Peyer's patch (tissue), 4 donors: ENCODE data around the gene TAS2R13. TPM values are rescaled to one million over a fixed set of nuclear protein-coding genes. Genes with fewer than 3 reads are reported as not detected.

Source experiments
- DNase-seq, 3 donors: peaks; one replicate each; pipeline ENCODE4 v3.0.0-alpha.2; 2017 to 2019
- H3K27ac ChIP-seq, 4 donors: fragments of 200-600 bp; sonication (generic); one replicate each; pipeline ENCODE4 v1.5.1; 2016 to 2019
- H3K27me3 ChIP-seq, 2 donors: fragments of 200-600 bp; sonication (generic); one replicate each; pipeline ENCODE4 v1.5.1; 2019
- H3K36me3 ChIP-seq, 3 donors: fragments of 200-600 bp; sonication (generic); one replicate each; pipeline ENCODE4 v1.5.1; 2016 to 2019
- H3K4me1 ChIP-seq, 4 donors: fragments of 200-600 bp; sonication (generic); one replicate each; pipeline ENCODE4 v1.5.1; 2016 to 2019
- H3K4me3 ChIP-seq, 4 donors: fragments of 200-600 bp; sonication (generic); 1 replicate in 3 of 4; 2 replicates in 1 of 4; pipeline ENCODE4 v1.5.1; 2016 to 2019; ENCODE audit warnings: mild to moderate bottlenecking in 1 of 4
- H3K9me3 ChIP-seq, 4 donors: fragments of 200-600 bp; sonication (generic); one replicate each; pipeline ENCODE4 v1.5.1; 2016 to 2019; ENCODE audit warnings: mild to moderate bottlenecking in 1 of 4
- CTCF ChIP-seq, 6 experiments: fragments of 450-650 bp in 4 of 6; fragments of 200-600 bp in 2 of 6; sonication (generic) in 1 of 6; IDR thresholded peaks; one replicate each; pipeline ENCODE4 v1.5.1; 2017 to 2019; ENCODE audit warnings: antibody characterized with exemption in 6 of 6, mild to moderate bottlenecking in 3 of 6, moderate library complexity in 1 of 6
- POLR2A ChIP-seq, 2 donors: fragments of 450-650 bp; IDR thresholded peaks; one replicate each; pipeline ENCODE4 v1.5.1; 2017; ENCODE audit warnings: antibody characterized with exemption in 2 of 2, mild to moderate bottlenecking in 2 of 2, moderate library complexity in 2 of 2
- total RNA-seq, 4 donors: library from RNA; depleted of rRNA; stranded (reverse); fragments of >200 nt; gene quantifications; one replicate each; pipeline ENCODE4 v1.1.0, GENCODE V29; 2016

The TAS2R13 gene
- total RNA-seq, 4 donors from 2014 or later: 1.8 to 7.9 (median 7.2) TPM; not detected in 1

- DNase-seq: no peak
Measured at GRCh38 chr12:10873378-10873777, 36.0 kb downstream of the TAS2R13 start.

GRCh38 chr12:10867381-10867780, 42.0 kb downstream of the TAS2R13 start:
- Histone ChIP-seq H3K27ac (no peak overlapping the region), H3K27me3 (no peaks in the 10 kb centered on the region), H3K4me3 (no peak overlapping the region), H3K9me3 (no peaks in the 10 kb centered on the region), H3K36me3 (no peaks in the 10 kb centered on the region), H3K4me1 (no peaks in the 10 kb centered on the region)
- TF ChIP-seq POLR2A (IDR thresholded peaks at IDR 0.05) (no peak), CTCF (IDR thresholded peaks at IDR 0.05) (peak in 2 of 6 experiments; percentile 19 to 29)
- DNase-seq: no peak

More at GRCh38 chr12:10873378-10873777, 36.0 kb downstream of the TAS2R13 start:
- no peak overlapping the region for H3K4me3 ChIP-seq
- H3K36me3 ChIP-seq: no peaks in the 10 kb centered on the region
- TF ChIP-seq CTCF (IDR thresholded peaks at IDR 0.05) (no peak), POLR2A (IDR thresholded peaks at IDR 0.05) (no peak)
- H3K9me3 ChIP-seq: no peaks in the 10 kb centered on the region
- H3K27me3 ChIP-seq: no peaks in the 10 kb centered on the region
- no peaks in the 10 kb centered on the region for H3K4me1 ChIP-seq
- H3K27ac ChIP-seq: no peak overlapping the region

GRCh38 chr12:10863512-10864218, 45.7 kb downstream of the TAS2R13 start:
- DNase-seq: no peak
- H3K27ac ChIP-seq: no peak overlapping the region
- H3K36me3 ChIP-seq: no peaks in the 10 kb centered on the region
- TF ChIP-seq CTCF (IDR thresholded peaks at IDR 0.05): no peak
- no peak for TF ChIP-seq POLR2A (IDR thresholded peaks at IDR 0.05)
- no peaks in the 10 kb centered on the region for H3K4me1 ChIP-seq
- H3K4me3 ChIP-seq: no peak overlapping the region
- H3K9me3 ChIP-seq: no peaks in the 10 kb centered on the region
- no peaks in the 10 kb centered on the region for H3K27me3 ChIP-seq

- Histone ChIP-seq H3K9me3 (peaks cover 0 to 5% (median 2%) of the 10 kb centered on the region in 4 donors), H3K27ac (no peak overlapping the region), H3K36me3 (peaks cover 0 to 5% (median 0%) of the 10 kb centered on the region in 3 donors), H3K27me3 (no peaks in the 10 kb centered on the region), H3K4me3 (no peak overlapping the region), H3K4me1 (no peaks in the 10 kb centered on the region)
- TF ChIP-seq POLR2A (IDR thresholded peaks at IDR 0.05) (no peak), CTCF (IDR thresholded peaks at IDR 0.05) (no peak)
- DNase-seq: no peak
Measured at GRCh38 chr12:10861366-10861765, 48.0 kb downstream of the TAS2R13 start.

Other genes starting within 250 kb of the TAS2R13 start
- 10 to 100 TPM in 3 of 4 donors, 1 to 10 TPM in 1; 5.8 to 43.1 (median 25.4) TPM for gene STYK1, start 235.5 kb downstream of the TAS2R13 start, total RNA-seq
- gene YBX3, start 186.2 kb downstream of the TAS2R13 start, total RNA-seq: 100 to 1,000 TPM in 3 of 4 donors, 10 to 100 TPM in 1; 77.1 to 291 (median 151) TPM
- not detected for gene TAS2R7, start 106.9 kb downstream of the TAS2R13 start, total RNA-seq
- gene TAS2R8, start 102.3 kb downstream of the TAS2R13 start, total RNA-seq: not detected
- not detected for gene TAS2R9, start 99.4 kb downstream of the TAS2R13 start, total RNA-seq
- not detected for gene TAS2R10, start 83.2 kb downstream of the TAS2R13 start, total RNA-seq
- 10 to 100 TPM in 1 of 4 donors, 1 to 10 TPM in 2, not detected in 1; 5.4 to 10.2 (median 5.8) TPM for gene PRR4, start 60.1 kb downstream of the TAS2R13 start, total RNA-seq
- gene PRH1, start 25.3 kb downstream of the TAS2R13 start, total RNA-seq: 10 to 100 TPM; 42.5 to 98.2 (median 47.7) TPM
- gene PRH2, start 19.7 kb upstream of the TAS2R13 start, total RNA-seq: not detected
- gene TAS2R14, start 29.7 kb upstream of the TAS2R13 start, total RNA-seq: 1 to 10 TPM in 3 of 4 donors, not detected in 1; 3.4 to 5.1 (median 4.8) TPM
- gene TAS2R50, start 77.3 kb upstream of the TAS2R13 start, total RNA-seq: 1 to 10 TPM in 3 of 4 donors, not detected in 1; 1.6 to 3.9 (median 1.9) TPM
- 1 to 10 TPM; 3.5 to 9.1 (median 4.7) TPM for gene TAS2R20, start 88.7 kb upstream of the TAS2R13 start, total RNA-seq
- 10 to 100 TPM in 2 of 4 donors, 1 to 10 TPM in 2; 3.2 to 14.9 (median 8.2) TPM for gene TAS2R19, start 113.1 kb upstream of the TAS2R13 start, total RNA-seq
- gene TAS2R31, start 121.8 kb upstream of the TAS2R13 start, total RNA-seq: 10 to 100 TPM in 2 of 4 donors, 1 to 10 TPM in 2; 8.1 to 20.6 (median 11.1) TPM
- gene TAS2R46, start 152.7 kb upstream of the TAS2R13 start, total RNA-seq: 1 to 10 TPM in 3 of 4 donors, not detected in 1; 3.2 to 6.1 (median 4.2) TPM
- 1 to 10 TPM; 2.1 to 7.4 (median 5.7) TPM for gene TAS2R43, start 182.8 kb upstream of the TAS2R13 start, total RNA-seq
- gene TAS2R30, start 225.1 kb upstream of the TAS2R13 start, total RNA-seq: 10 to 100 TPM in 2 of 4 donors, 1 to 10 TPM in 2; 6.2 to 12.9 (median 10.4) TPM